Central memory CD8-positive, alpha-beta T cell (primary cell): ENCODE results near the gene PARD3.

Experiments
- ATAC-seq: fragments of 150-1000 bp; cut with Tn5 transposase; replicated peaks from 2 replicates; pipeline ENCODE4 v1.10.0; 2022; ENCODE audit warnings: mild to moderate bottlenecking, moderate FRiP score, moderate number of reproducible peaks; ENCODE audit not compliant: poor library complexity, severe bottlenecking; ENCODE audit errors: extremely low read depth
- DNase-seq, 2 donors: peaks; one replicate each; pipeline ENCODE4 v3.0.0; 2021; ENCODE audit warnings: low spot score in 2 of 2
- H3K27ac Mint-ChIP-seq: one replicate; pipeline ENCODE4 v1.8.0; 2022; ENCODE audit warnings: low read depth, mild to moderate bottlenecking, moderate library complexity, mixed read lengths
- H3K27me3 Mint-ChIP-seq: one replicate; pipeline ENCODE4 v1.8.0; 2022; ENCODE audit warnings: mixed read lengths
- H3K36me3 Mint-ChIP-seq: one replicate; pipeline ENCODE4 v1.8.0; 2022; ENCODE audit warnings: mild to moderate bottlenecking, moderate library complexity, mixed read lengths; ENCODE audit not compliant: insufficient read depth
- H3K4me1 Mint-ChIP-seq: one replicate; pipeline ENCODE4 v1.8.0; 2022; ENCODE audit warnings: mixed read lengths
- H3K4me3 Mint-ChIP-seq: one replicate; pipeline ENCODE4 v1.8.0; 2022; ENCODE audit warnings: mild to moderate bottlenecking, moderate library complexity, mixed read lengths
- H3K9me3 Mint-ChIP-seq: one replicate; pipeline ENCODE4 v1.8.0; 2022; ENCODE audit warnings: mixed read lengths

Gene PARD3

DNA sequence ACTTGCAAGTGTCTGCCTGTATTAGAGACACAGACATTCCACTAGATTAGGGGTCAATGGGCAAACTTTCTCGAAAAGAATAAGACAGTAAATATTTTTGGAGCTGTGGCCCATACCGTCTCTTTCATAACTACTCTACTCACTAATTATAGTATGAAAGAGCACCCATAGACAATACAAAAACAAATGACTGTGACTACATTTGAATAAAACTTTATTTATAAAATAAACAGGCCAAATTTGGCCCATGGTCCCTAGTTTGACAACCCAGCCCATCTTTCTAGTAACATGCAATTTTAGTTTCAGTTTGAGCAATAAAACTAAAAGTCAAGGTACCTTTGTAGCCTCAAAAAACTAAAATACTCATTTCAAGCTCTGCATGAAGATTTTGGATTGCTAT lies 294.6 kb downstream of the PARD3 start:
- no peaks in the 10 kb centered on the region for H3K36me3 Mint-ChIP-seq
- ATAC-seq (no peak), DNase-seq (no peak)
- H3K27me3 Mint-ChIP-seq = peaks cover 10% of the 10 kb centered on the region
- H3K27ac Mint-ChIP-seq = no peak overlapping the region
- H3K9me3 Mint-ChIP-seq = no peaks in the 10 kb centered on the region
- H3K4me1 Mint-ChIP-seq = no peaks in the 10 kb centered on the region
- no peak overlapping the region for H3K4me3 Mint-ChIP-seq

DNA sequence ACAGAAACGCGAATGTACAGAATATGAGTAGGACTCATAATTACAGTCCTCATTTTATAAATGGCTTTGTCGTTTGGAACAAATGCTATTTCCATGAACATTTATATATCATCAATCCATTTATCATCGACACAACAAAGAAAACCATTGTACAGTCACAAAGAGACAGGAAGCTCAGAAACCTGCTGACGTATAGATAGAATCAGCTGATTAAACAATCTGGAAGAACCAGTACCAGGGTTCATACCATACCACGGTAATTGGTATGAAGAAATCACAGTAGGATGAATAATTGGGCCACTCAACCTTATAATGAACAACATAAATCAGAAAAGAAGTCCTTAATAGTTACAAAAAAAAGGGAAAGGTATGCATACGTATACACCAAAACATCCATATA lies 295.0 kb downstream of the PARD3 start:
- peaks cover 10% of the 10 kb centered on the region for H3K27me3 Mint-ChIP-seq
- no peaks in the 10 kb centered on the region for H3K36me3 Mint-ChIP-seq
- DNase-seq (no peak), ATAC-seq (no peak)
- H3K9me3 Mint-ChIP-seq = no peaks in the 10 kb centered on the region
- no peak overlapping the region for H3K27ac Mint-ChIP-seq
- no peaks in the 10 kb centered on the region for H3K4me1 Mint-ChIP-seq
- H3K4me3 Mint-ChIP-seq = no peak overlapping the region

GRCh38 chr10:34514290-34514689 lies 300.8 kb downstream of the PARD3 start:
- Mint-ChIP-seq H3K4me3 (no peak overlapping the region), H3K9me3 (no peaks in the 10 kb centered on the region), H3K27ac (no peak overlapping the region), H3K36me3 (no peaks in the 10 kb centered on the region), H3K27me3 (peaks cover 10% of the 10 kb centered on the region), H3K4me1 (no peaks in the 10 kb centered on the region)
- DNase-seq (no peak), ATAC-seq (no peak)

- no peak overlapping the region for H3K27ac Mint-ChIP-seq
- DNase-seq (no peak), ATAC-seq (no peak)
- no peaks in the 10 kb centered on the region for H3K4me1 Mint-ChIP-seq
- no peaks in the 10 kb centered on the region for H3K36me3 Mint-ChIP-seq
- H3K9me3 Mint-ChIP-seq = no peaks in the 10 kb centered on the region
- H3K4me3 Mint-ChIP-seq = no peak overlapping the region
- H3K27me3 Mint-ChIP-seq = peaks cover 10% of the 10 kb centered on the region
Observed at GRCh38 chr10:34513636-34514035, 301.5 kb downstream of the PARD3 start.

DNA sequence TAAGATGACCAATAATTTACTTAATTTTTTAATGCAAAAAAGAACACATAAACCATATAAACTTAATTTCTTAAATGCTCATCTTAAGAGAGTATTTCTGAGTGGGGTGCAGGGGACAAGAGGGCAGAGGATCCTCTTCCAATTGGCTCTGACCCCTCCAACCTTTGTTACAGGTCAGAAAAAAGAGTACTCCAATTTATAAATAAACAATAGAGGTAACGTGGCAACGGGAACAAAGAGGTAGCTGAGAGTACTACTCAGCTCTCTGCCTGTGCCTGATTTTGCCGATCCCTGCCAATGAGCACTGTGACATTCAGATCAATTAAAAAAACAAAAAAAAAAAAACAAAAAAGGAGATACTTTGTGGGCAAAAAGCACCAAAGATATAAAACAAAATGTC lies 307.9 kb downstream of the PARD3 start:
- peaks cover under 1% of the 10 kb centered on the region for H3K9me3 Mint-ChIP-seq
- DNase-seq (no peak), ATAC-seq (no peak)
- H3K36me3 Mint-ChIP-seq = no peaks in the 10 kb centered on the region
- H3K27me3 Mint-ChIP-seq = peaks cover 14% of the 10 kb centered on the region
- H3K27ac Mint-ChIP-seq = no peak overlapping the region
- H3K4me1 Mint-ChIP-seq = no peaks in the 10 kb centered on the region
- no peak overlapping the region for H3K4me3 Mint-ChIP-seq

GRCh38 chr10:34506786-34507185 lies 308.3 kb downstream of the PARD3 start:
- Mint-ChIP-seq H3K9me3 (peaks cover 5% of the 10 kb centered on the region), H3K27ac (no peak overlapping the region), H3K36me3 (no peaks in the 10 kb centered on the region), H3K4me1 (no peaks in the 10 kb centered on the region), H3K27me3 (peaks cover 14% of the 10 kb centered on the region), H3K4me3 (no peak overlapping the region)
- DNase-seq = no peak
- no peak for ATAC-seq

DNA sequence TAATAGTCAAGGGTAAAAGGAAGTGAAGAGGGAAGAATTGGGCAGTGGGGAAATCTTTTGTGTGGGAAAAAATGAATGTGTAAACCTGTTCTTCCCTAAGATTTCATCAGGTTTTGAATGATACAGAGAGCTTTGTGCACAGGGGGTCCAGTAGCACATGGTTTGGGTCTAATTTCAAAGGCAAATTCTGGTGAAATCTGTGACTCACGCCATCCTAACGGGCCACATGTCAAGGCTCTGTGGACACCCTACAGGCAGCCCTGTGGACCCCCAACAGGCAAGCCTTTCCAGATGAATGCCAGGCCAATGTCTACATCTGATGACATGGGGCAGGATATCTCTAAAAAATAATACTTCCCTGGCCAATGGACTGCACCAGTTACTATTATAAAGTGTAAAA lies 309.8 kb downstream of the PARD3 start:
- H3K4me1 Mint-ChIP-seq = no peaks in the 10 kb centered on the region
- no peak overlapping the region for H3K27ac Mint-ChIP-seq
- ATAC-seq (no peak), DNase-seq (no peak)
- no peaks in the 10 kb centered on the region for H3K36me3 Mint-ChIP-seq
- peaks cover 14% of the 10 kb centered on the region for H3K27me3 Mint-ChIP-seq
- no peak overlapping the region for H3K4me3 Mint-ChIP-seq
- peaks cover 12% of the 10 kb centered on the region for H3K9me3 Mint-ChIP-seq

DNA sequence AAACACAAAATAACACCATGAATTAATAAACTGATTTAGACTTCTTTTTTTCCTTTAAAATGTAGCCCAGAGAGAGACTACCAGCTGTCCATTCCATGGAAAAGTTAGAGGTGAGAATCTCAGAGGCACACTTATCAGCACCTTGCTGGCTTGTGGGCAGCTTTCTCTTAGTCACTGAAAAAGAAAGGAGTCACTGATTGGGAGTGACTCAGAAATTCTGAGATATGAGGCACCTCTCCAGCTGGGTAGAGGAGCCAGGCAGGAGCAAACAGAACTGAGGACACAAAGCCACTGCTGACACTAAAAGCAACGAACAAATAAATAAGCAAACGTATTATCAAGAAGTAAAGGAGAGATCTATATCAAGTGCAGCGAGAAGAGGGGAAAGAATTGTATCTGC lies 310.6 kb downstream of the PARD3 start:
- DNase-seq (no peak), ATAC-seq (no peak)
- H3K9me3 Mint-ChIP-seq = peaks cover 12% of the 10 kb centered on the region
- peaks cover 14% of the 10 kb centered on the region for H3K27me3 Mint-ChIP-seq
- no peak overlapping the region for H3K27ac Mint-ChIP-seq
- no peaks in the 10 kb centered on the region for H3K4me1 Mint-ChIP-seq
- H3K4me3 Mint-ChIP-seq = no peak overlapping the region
- no peaks in the 10 kb centered on the region for H3K36me3 Mint-ChIP-seq

- H3K4me3 Mint-ChIP-seq = no peak overlapping the region
- no peak for DNase-seq
- no peak for ATAC-seq
- H3K9me3 Mint-ChIP-seq = peaks cover 12% of the 10 kb centered on the region
- H3K36me3 Mint-ChIP-seq = no peaks in the 10 kb centered on the region
- H3K4me1 Mint-ChIP-seq = no peaks in the 10 kb centered on the region
- peaks cover 14% of the 10 kb centered on the region for H3K27me3 Mint-ChIP-seq
- H3K27ac Mint-ChIP-seq = no peak overlapping the region
Observed at GRCh38 chr10:34503704-34504103, 311.4 kb downstream of the PARD3 start.

- Mint-ChIP-seq H3K4me1 (no peaks in the 10 kb centered on the region), H3K9me3 (peaks cover 12% of the 10 kb centered on the region), H3K27me3 (peaks cover 6% of the 10 kb centered on the region), H3K4me3 (no peak overlapping the region), H3K36me3 (no peaks in the 10 kb centered on the region), H3K27ac (no peak overlapping the region)
- DNase-seq = no peak
- ATAC-seq = no peak
Observed at GRCh38 chr10:34499612-34500279, 315.4 kb downstream of the PARD3 start.

DNA sequence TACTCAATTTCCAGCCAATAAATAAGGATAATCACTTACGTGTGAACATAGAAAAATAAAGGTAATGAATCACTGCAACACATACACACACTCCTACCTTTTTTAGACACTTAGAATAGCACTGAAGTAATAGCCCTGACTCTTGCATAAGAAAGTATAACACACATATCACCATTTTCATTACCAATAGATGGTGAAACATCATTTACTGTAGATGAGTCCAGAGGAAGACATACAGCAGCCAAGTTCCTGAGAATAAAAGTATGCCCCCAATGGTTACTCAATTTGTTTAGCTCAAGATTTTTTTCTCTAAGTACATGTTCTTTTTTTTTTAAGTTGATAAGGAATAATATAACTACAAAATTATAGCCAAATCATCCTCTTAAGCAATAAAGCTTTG lies 316.3 kb downstream of the PARD3 start:
- H3K27me3 Mint-ChIP-seq = no peaks in the 10 kb centered on the region
- DNase-seq (no peak), ATAC-seq (no peak)
- H3K27ac Mint-ChIP-seq = no peak overlapping the region
- H3K4me1 Mint-ChIP-seq = no peaks in the 10 kb centered on the region
- H3K4me3 Mint-ChIP-seq = no peak overlapping the region
- H3K36me3 Mint-ChIP-seq = no peaks in the 10 kb centered on the region
- peaks cover 17% of the 10 kb centered on the region for H3K9me3 Mint-ChIP-seq

DNA sequence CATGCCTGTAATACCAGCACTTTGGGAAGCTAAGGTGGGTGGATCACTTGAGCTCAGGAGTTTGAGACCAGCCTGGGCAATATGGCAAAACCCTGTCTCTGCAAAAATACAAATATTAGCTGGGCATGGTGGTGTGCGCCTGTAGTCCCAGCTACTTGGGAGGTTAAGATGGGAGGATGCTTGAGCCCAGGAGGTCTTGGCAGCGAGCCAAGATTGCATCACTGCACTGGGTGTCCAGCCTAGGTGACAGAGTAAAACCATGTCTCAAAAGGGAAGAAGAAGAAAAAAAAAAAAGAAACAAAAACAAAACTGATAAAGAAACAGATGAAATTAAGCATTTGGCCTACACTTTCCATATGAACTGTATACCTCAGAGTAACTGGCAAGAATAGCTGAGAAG lies 319.2 kb downstream of the PARD3 start:
- DNase-seq (no peak), ATAC-seq (no peak)
- H3K27me3 Mint-ChIP-seq = no peaks in the 10 kb centered on the region
- H3K36me3 Mint-ChIP-seq = no peaks in the 10 kb centered on the region
- no peak overlapping the region for H3K27ac Mint-ChIP-seq
- peaks cover 6% of the 10 kb centered on the region for H3K9me3 Mint-ChIP-seq
- no peak overlapping the region for H3K4me3 Mint-ChIP-seq
- H3K4me1 Mint-ChIP-seq = no peaks in the 10 kb centered on the region

- Mint-ChIP-seq H3K36me3 (no peaks in the 10 kb centered on the region), H3K4me1 (no peaks in the 10 kb centered on the region), H3K9me3 (peaks cover 6% of the 10 kb centered on the region), H3K4me3 (no peak overlapping the region), H3K27ac (no peak overlapping the region), H3K27me3 (no peaks in the 10 kb centered on the region)
- no peak for ATAC-seq
- DNase-seq = no peak
Observed at GRCh38 chr10:34494012-34494411, 321.1 kb downstream of the PARD3 start.

DNA sequence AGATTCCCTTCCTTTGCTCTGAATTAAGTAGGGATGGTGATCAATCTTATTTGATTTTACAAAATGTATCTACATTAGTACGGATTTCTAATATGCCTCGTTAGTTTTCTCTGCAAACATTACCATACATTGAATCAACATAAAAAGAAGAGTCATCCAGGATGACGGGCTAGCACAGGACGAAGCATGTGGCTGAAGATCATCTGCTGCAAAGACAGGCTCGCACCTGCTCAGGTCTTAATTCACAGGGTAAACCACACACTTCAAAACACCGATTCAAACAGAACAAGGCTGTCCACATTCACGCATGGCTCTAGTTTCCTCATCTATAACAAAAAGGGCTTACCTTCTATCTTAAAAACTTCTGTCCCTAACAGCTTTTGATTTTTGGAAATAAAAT lies 323.0 kb downstream of the PARD3 start:
- peaks cover 6% of the 10 kb centered on the region for H3K9me3 Mint-ChIP-seq

More for the DNA sequence above, 323.0 kb downstream of the PARD3 start:
- Mint-ChIP-seq H3K36me3 (no peaks in the 10 kb centered on the region), H3K27me3 (no peaks in the 10 kb centered on the region), H3K4me3 (no peak overlapping the region), H3K4me1 (no peaks in the 10 kb centered on the region), H3K27ac (no peak overlapping the region)
- DNase-seq (no peak), ATAC-seq (no peak)
